ENCODE results near the gene TMEM184A. TPM values are rescaled to one million over a fixed set of nuclear protein-coding genes. Genes with fewer than 3 reads are reported as not detected.

Gene TMEM184A
- total and polyA plus RNA-seq, 2 experiments from 2014 or later: not detected

DNA sequence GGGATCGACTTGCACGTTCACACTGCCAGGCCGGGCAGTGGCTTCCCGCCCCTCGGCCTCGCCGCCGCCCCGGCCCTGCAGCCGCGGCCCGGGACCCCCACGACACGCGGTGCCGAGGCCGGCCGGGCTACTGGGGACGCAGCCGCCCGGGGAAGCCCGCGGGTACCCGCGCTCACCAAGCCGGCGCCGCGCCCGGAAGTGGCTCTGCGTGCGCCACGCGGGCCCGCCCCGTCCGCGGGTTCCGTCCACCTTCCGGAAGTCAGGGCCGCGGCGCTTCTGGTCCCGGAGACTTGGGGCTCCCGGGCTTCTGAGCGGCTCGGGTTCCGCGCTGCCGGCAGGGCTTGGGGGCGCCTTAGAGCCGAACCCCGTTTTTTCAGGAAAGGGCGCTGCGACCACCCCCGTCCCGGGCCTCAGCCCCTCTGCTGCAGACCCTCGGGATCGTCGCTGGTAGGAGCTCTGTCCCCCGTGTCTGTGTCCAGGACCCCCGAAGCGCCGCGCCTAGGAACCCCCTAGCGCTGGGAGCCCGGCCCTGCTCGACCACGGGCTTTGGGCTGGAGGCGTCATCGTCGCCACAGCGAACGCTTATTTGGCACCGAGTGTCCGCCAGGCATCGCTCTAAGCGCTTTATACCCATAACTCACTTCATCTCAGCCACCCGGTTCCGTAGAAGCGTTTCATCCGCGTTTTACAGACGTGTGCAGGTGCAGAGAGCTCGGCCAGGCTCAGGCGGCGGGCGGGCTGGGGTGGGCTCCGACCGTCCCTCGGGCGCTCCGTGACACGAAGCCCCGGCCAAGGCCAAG, 14.0 kb upstream of the TMEM184A start, which contains the start of gene PSMG3:
Gene PSMG3, minus strand, starts transcription at position 200 of the 800 bp plus-strand sequence. CDS start 693 bp downstream, outside the sequence.
- in situ Hi-C loops (cut with MboI): loop anchor here (10.0 kb wide), 1 partner anchor 775 kb away; no protein-coding TSS in a partner anchor
- H3K27ac ChIP-seq: peak within 1 kb of the TSS; percentile 99
- WGBS, 2 experiments (ENCODE audit: low coverage in 1 of 2, low lambda C conversion rate in 2 of 2, missing lambda C conversion rate in 2 of 2): 1 to 2% methylated on average over 66 to 83 of the region's 95 CpGs
- peak within 1 kb of the TSS; percentile 97 for H3K4me2 ChIP-seq (ENCODE audit: unreplicated experiment)
- H4K20me1 ChIP-seq (ENCODE audit: insufficient read depth): no peaks in the 10 kb centered on the region
- H3F3A ChIP-seq (ENCODE audit: insufficient read depth): peaks cover 32% of the 10 kb centered on the region
- H3K9ac ChIP-seq: peak within 1 kb of the TSS; percentile 98
- TF ChIP-seq EZH2 (IDR thresholded peaks at IDR 0.05; ENCODE audit: insufficient read depth, poor library complexity, severe bottlenecking) (no peak), EZH2phosphoT487 (IDR thresholded peaks at IDR 0.05; ENCODE audit: insufficient read depth, low read depth) (no peak)
- H3K27me3 ChIP-seq (replicated peaks; ENCODE audit: insufficient read depth): no peaks in the 10 kb centered on the region
- peak within 1 kb of the TSS; percentile 73 for H2AFZ ChIP-seq
- no peaks in the 10 kb centered on the region for H3K9me2 ChIP-seq (ENCODE audit: insufficient read depth)
- peaks cover 36% of the 10 kb centered on the region for H3K4me1 ChIP-seq (ENCODE audit: insufficient read depth)
- DNase-seq: peak; percentile 99
- no peaks in the 10 kb centered on the region for H3K9me3 ChIP-seq (ENCODE audit: low read depth)
- no peaks in the 10 kb centered on the region for H3K36me3 ChIP-seq (ENCODE audit: low read depth)
- peaks cover 21% of the 10 kb centered on the region for H3K79me2 ChIP-seq (ENCODE audit: insufficient read depth)
- H3K4me3 ChIP-seq: peak within 1 kb of the TSS; percentile 84

DNA sequence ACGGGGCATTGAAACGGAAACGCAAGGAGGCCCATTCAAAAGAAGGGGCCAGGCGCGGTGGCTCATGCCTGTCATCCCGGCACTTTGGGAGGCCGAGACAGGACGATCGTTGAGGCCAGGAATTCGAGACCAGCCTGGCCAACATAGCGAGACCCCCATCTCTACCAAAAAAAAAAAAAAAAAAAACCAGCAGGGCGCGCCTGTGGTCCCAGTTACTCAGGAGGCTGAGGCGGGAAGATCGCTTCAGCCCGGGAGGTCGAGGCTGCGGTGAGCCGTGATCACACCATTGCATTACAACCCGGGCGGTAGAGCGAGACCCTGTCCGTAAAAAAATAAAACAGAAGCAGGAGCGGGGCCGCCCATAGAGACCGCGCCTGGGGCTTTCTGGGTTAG, 13.4 kb upstream of the TMEM184A start:
- TF ChIP-seq EZH2 (IDR thresholded peaks at IDR 0.05; ENCODE audit: insufficient read depth, poor library complexity, severe bottlenecking): no peak
- TF ChIP-seq EZH2phosphoT487 (IDR thresholded peaks at IDR 0.05; ENCODE audit: insufficient read depth, low read depth): no peak
- no peak for DNase-seq
- Histone ChIP-seq H3K9me2 (ENCODE audit: insufficient read depth) (no peaks in the 10 kb centered on the region), H3K27me3 (replicated peaks; ENCODE audit: insufficient read depth) (no peaks in the 10 kb centered on the region), H3K9me3 (ENCODE audit: low read depth) (no peaks in the 10 kb centered on the region), H3F3A (ENCODE audit: insufficient read depth) (peaks cover 32% of the 10 kb centered on the region), H3K4me2 (ENCODE audit: unreplicated experiment) (peak overlapping the region; percentile 86), H3K9ac (peak overlapping the region; percentile 98), H2AFZ (peak overlapping the region; percentile 66; the same call in 1 of the 2 replicates), H4K20me1 (ENCODE audit: insufficient read depth) (no peaks in the 10 kb centered on the region), H3K4me3 (peak overlapping the region; percentile 84), H3K36me3 (ENCODE audit: low read depth) (no peaks in the 10 kb centered on the region), H3K4me1 (ENCODE audit: insufficient read depth) (peaks cover 42% of the 10 kb centered on the region), H3K27ac (peak overlapping the region; percentile 99), H3K79me2 (ENCODE audit: insufficient read depth) (peaks cover 22% of the 10 kb centered on the region)
- 8 to 11% methylated on average over 26 to 27 of the region's 27 CpGs for WGBS, 2 experiments (ENCODE audit: low coverage in 1 of 2, low lambda C conversion rate in 2 of 2, missing lambda C conversion rate in 2 of 2)
- in situ Hi-C loops (cut with MboI): no loop called here

GRCh38 chr7:1569016-1569415, 13.0 kb upstream of the TMEM184A start:
- no peak for TF ChIP-seq EZH2 (IDR thresholded peaks at IDR 0.05; ENCODE audit: insufficient read depth, poor library complexity, severe bottlenecking)
- no peak for TF ChIP-seq EZH2phosphoT487 (IDR thresholded peaks at IDR 0.05; ENCODE audit: insufficient read depth, low read depth)
- WGBS, 2 experiments (ENCODE audit: low coverage in 1 of 2, low lambda C conversion rate in 2 of 2, missing lambda C conversion rate in 2 of 2): 81 to 82% methylated on average over 13 of the region's 13 CpGs
- Histone ChIP-seq H3K36me3 (ENCODE audit: low read depth) (no peaks in the 10 kb centered on the region), H3K27ac (peak overlapping the region; percentile 99), H3K4me2 (ENCODE audit: unreplicated experiment) (peak overlapping the region; percentile 86), H3K9me2 (ENCODE audit: insufficient read depth) (no peaks in the 10 kb centered on the region), H2AFZ (no peak overlapping the region), H3F3A (ENCODE audit: insufficient read depth) (peaks cover 36% of the 10 kb centered on the region), H3K27me3 (replicated peaks; ENCODE audit: insufficient read depth) (no peaks in the 10 kb centered on the region), H3K9me3 (ENCODE audit: low read depth) (no peaks in the 10 kb centered on the region), H3K4me3 (peak overlapping the region; percentile 84), H4K20me1 (ENCODE audit: insufficient read depth) (no peaks in the 10 kb centered on the region), H3K79me2 (ENCODE audit: insufficient read depth) (peaks cover 22% of the 10 kb centered on the region), H3K4me1 (ENCODE audit: insufficient read depth) (peaks cover 46% of the 10 kb centered on the region), H3K9ac (peak overlapping the region; percentile 98)
- peak; percentile 48 for DNase-seq
- in situ Hi-C loops (cut with MboI): no loop called here

GRCh38 chr7:1567896-1568510, 12.0 kb upstream of the TMEM184A start:
- H3K4me3 ChIP-seq: peak overlapping the region; percentile 53

More at GRCh38 chr7:1567896-1568510, 12.0 kb upstream of the TMEM184A start:
- Histone ChIP-seq H3K27ac (peak overlapping the region; percentile 99), H3K9ac (peak overlapping the region; percentile 98), H3F3A (ENCODE audit: insufficient read depth) (peaks cover 37% of the 10 kb centered on the region), H3K9me2 (ENCODE audit: insufficient read depth) (no peaks in the 10 kb centered on the region), H3K79me2 (ENCODE audit: insufficient read depth) (peaks cover 22% of the 10 kb centered on the region), H3K36me3 (ENCODE audit: low read depth) (no peaks in the 10 kb centered on the region), H3K4me1 (ENCODE audit: insufficient read depth) (peaks cover 48% of the 10 kb centered on the region), H3K9me3 (ENCODE audit: low read depth) (no peaks in the 10 kb centered on the region), H2AFZ (no peak overlapping the region), H3K27me3 (replicated peaks; ENCODE audit: insufficient read depth) (no peaks in the 10 kb centered on the region), H3K4me2 (ENCODE audit: unreplicated experiment) (peak overlapping the region; percentile 86), H4K20me1 (ENCODE audit: insufficient read depth) (no peaks in the 10 kb centered on the region)
- in situ Hi-C loops (cut with MboI): no loop called here
- 55 to 59% methylated on average over 17 of the region's 17 CpGs for WGBS, 2 experiments (ENCODE audit: low coverage in 1 of 2, low lambda C conversion rate in 2 of 2, missing lambda C conversion rate in 2 of 2)
- no peak for TF ChIP-seq EZH2 (IDR thresholded peaks at IDR 0.05; ENCODE audit: insufficient read depth, poor library complexity, severe bottlenecking)
- no peak for TF ChIP-seq EZH2phosphoT487 (IDR thresholded peaks at IDR 0.05; ENCODE audit: insufficient read depth, low read depth)
- peak; percentile 91 for DNase-seq

Measured in GM23248 (cell line).